HepG2 (cell line): ENCODE results near the gene RASL10A. TPM values are rescaled to one million over a fixed set of nuclear protein-coding genes. Genes with fewer than 3 reads are reported as not detected.

Experiments
- ATAC-seq: fragments of 200-7000 bp; cut with Tn5 transposase; 3 replicates; pipeline ENCODE4 v1.9.1; 2020; ENCODE audit warnings: mild to moderate bottlenecking, moderate library complexity
- BruUV-seq: library from RNA; stranded (reverse); fragments of 400-500 nt; replicated peaks from 2 replicates; lab custom pipeline; 2021; lab: Mats Ljungman, UMichigan
- CTCF ChIA-PET: fragments of 300-600 bp; formaldehyde crosslinking; extraction: SDS; loops from one replicate; lab custom pipeline; 2021; ENCODE audit warnings: low total read pairs, inconsistent platforms, low intra/inter-chr PET ratio; lab: Yijun Ruan, JAX
- POLR2A ChIA-PET: fragments of 350-600 bp; sonication (Branson Sonifier 250); formaldehyde crosslinking; loops from one replicate; lab custom pipeline; 2020; ENCODE audit warnings: antibody characterized with exemption, inconsistent platforms; lab: Yijun Ruan, JAX
- DNase-seq: peaks from one replicate; pipeline ENCODE4 v3.0.0-alpha.2; 2015; ENCODE audit warnings: low spot score
- FAIRE-seq: peaks from 3 replicates; lab custom pipeline; 2011; peaks lifted over from hg19 to GRCh38; lab: Jason Lieb, UNC
- H2AFZ ChIP-seq: one replicate; pipeline ENCODE4 v1.6.1; 2011; ENCODE audit warnings: low read length, inconsistent platforms
- H3K27ac ChIP-seq: fragments of 300-600 bp; 3 replicates; pipeline ENCODE4 v1.8.0; 2011; ENCODE audit warnings: mixed run types, mild to moderate bottlenecking, mixed read lengths, low read length, inconsistent platforms; ENCODE audit not compliant: insufficient read depth; ENCODE audit errors: extremely low read length
- H3K27me3 ChIP-seq, 2 experiments: fragments of 200-600 bp in 1 of 2; 2 replicates in 1 of 2; 3 replicates in 1 of 2; pipeline versions ENCODE4 v1.6.0 to v1.8.0; 2011; ENCODE audit warnings: low read length in 2 of 2, mild to moderate bottlenecking in 2 of 2, moderate library complexity in 2 of 2, inconsistent platforms in 1 of 2; ENCODE audit not compliant: insufficient read depth in 2 of 2, control insufficient read depth in 1 of 2
- H3K36me3 ChIP-seq, 2 experiments: fragments of 200-600 bp in 1 of 2; replicated peaks in 1 of 2; 2 replicates in 1 of 2; 3 replicates in 1 of 2; pipeline versions ENCODE4 v1.5.1 to v1.8.0; 2011; ENCODE audit warnings: low read length in 2 of 2, inconsistent platforms in 1 of 2; ENCODE audit not compliant: insufficient read depth in 2 of 2, control insufficient read depth in 1 of 2
- H3K4me1 ChIP-seq: 2 replicates; pipeline ENCODE4 v1.5.1; 2012; ENCODE audit warnings: low read length, inconsistent platforms; ENCODE audit not compliant: insufficient read depth
- H3K4me2 ChIP-seq: 2 replicates; pipeline ENCODE4 v1.6.0; 2011; ENCODE audit warnings: low read depth, low read length, inconsistent platforms
- H3K4me3 ChIP-seq, 3 experiments: fragments of 200-600 bp in 1 of 3; sonication (generic), shearing (Covaris generic) in 1 of 3; replicated peaks in 1 of 3; 2 replicates each; pipeline ENCODE4 v1.5.1; 2011 to 2016; ENCODE audit warnings: low read length in 3 of 3, inconsistent platforms in 2 of 3, low read depth in 2 of 3, mild to moderate bottlenecking in 2 of 3, control low read depth in 1 of 3, mixed read lengths in 1 of 3; ENCODE audit not compliant: insufficient read depth in 1 of 3
- H3K79me2 ChIP-seq: one replicate; pipeline ENCODE4 v1.6.1; 2011; ENCODE audit warnings: low read length, inconsistent platforms; ENCODE audit not compliant: insufficient read depth
- H3K9ac ChIP-seq: 2 replicates; pipeline ENCODE4 v1.6.0; 2011; ENCODE audit warnings: mild to moderate bottlenecking, low read depth, low read length, inconsistent platforms; ENCODE audit not compliant: insufficient read depth
- H3K9me3 ChIP-seq: 2 replicates; pipeline ENCODE4 v1.5.1; 2012; ENCODE audit warnings: mild to moderate bottlenecking, low read length
- H4K20me1 ChIP-seq: 2 replicates; pipeline ENCODE4 v1.6.0; 2011; ENCODE audit warnings: inconsistent platforms, mild to moderate bottlenecking, low read length, moderate library complexity; ENCODE audit not compliant: insufficient read depth
- HNF4A ChIP-seq: sonication (generic); formaldehyde crosslinking; IDR thresholded peaks from 2 replicates; pipeline ENCODE4 v1.4.0; 2020; ENCODE audit warnings: missing genetic modification reagents
- HNRNPLL ChIP-seq: fragments of 200-400 bp; formaldehyde crosslinking; IDR thresholded peaks from 2 replicates; pipeline ENCODE4 v1.6.1; 2017; ENCODE audit warnings: mild to moderate bottlenecking, low read depth, low read length; ENCODE audit not compliant: poor library complexity, severe bottlenecking
- RAD21 ChIP-seq: fragments of 450-650 bp; formaldehyde crosslinking; IDR thresholded peaks from 2 replicates; pipeline ENCODE4 v1.5.0; 2020; ENCODE audit warnings: mild to moderate bottlenecking
- SALL1 ChIP-seq: sonication (generic); formaldehyde crosslinking; IDR thresholded peaks from 2 replicates; pipeline ENCODE4 v1.8.0; 2022; ENCODE audit warnings: mild to moderate bottlenecking, missing genetic modification reagents
- SMC3 ChIP-seq: IDR thresholded peaks from 2 replicates; pipeline ENCODE4 v1.6.1; 2011; ENCODE audit warnings: low read length, improper control_type of control experiment
- SSRP1 ChIP-seq: IDR thresholded peaks from 2 replicates; pipeline ENCODE4 v1.6.1; 2016; ENCODE audit warnings: control low read depth
- STAG1 ChIP-seq: sonication (generic); formaldehyde crosslinking; IDR thresholded peaks from 2 replicates; pipeline ENCODE4 v1.4.0; 2020; ENCODE audit warnings: missing genetic modification reagents
- XRCC5 ChIP-seq: fragments of 200-400 bp; formaldehyde crosslinking; optimal IDR thresholded peaks from 2 replicates; pipeline ENCODE3; 2017; ENCODE audit warnings: mild to moderate bottlenecking, low read length
- ZBTB38 ChIP-seq: sonication (generic); formaldehyde crosslinking; IDR thresholded peaks from 2 replicates; pipeline ENCODE4 v1.5.1; 2020; ENCODE audit warnings: mild to moderate bottlenecking, missing genetic modification reagents
- ZNF484 ChIP-seq: sonication (generic); formaldehyde crosslinking; IDR thresholded peaks from 2 replicates; pipeline ENCODE4 v1.5.1; 2020; ENCODE audit warnings: mild to moderate bottlenecking, low read depth, missing genetic modification reagents, borderline replicate concordance
- ZNF652 ChIP-seq: IDR thresholded peaks from 2 replicates; pipeline ENCODE4 v1.6.1; 2016; ENCODE audit warnings: low read depth, borderline replicate concordance
- ZNF691 ChIP-seq: sonication (generic); formaldehyde crosslinking; IDR thresholded peaks from 2 replicates; pipeline ENCODE4 v1.4.0; 2020; ENCODE audit warnings: missing genetic modification reagents, low read depth, mild to moderate bottlenecking, borderline replicate concordance
- ZNF768 ChIP-seq: sonication (generic); formaldehyde crosslinking; IDR thresholded peaks from 2 replicates; pipeline ENCODE4 v1.4.0; 2020; ENCODE audit warnings: missing genetic modification reagents
- WGBS: methylation state at CpG from one replicate; pipeline ENCODE4 v1.1.6; 2017; ENCODE audit warnings: low lambda C conversion rate; 5-methylcytosine and 5-hydroxymethylcytosine counted together
- in situ Hi-C: cut with HindIII; loops from 2 replicates; pipeline ENCODE4 v1.10.0; 2017; ENCODE audit warnings: low pct_unique_long_range_greater_than_20kb; ENCODE audit not compliant: extremely low pct_ligation_motif_present
- intact Hi-C: fragments of 100-400 bp; cut with micrococcal nuclease; formaldehyde crosslinking; loops from one replicate; pipeline ENCODE4 v1.10.0; 2022; ENCODE audit not compliant: unreplicated experiment
- polyA plus RNA-seq, 8 experiments: library from polyadenylated mRNA; depleted of rRNA in 3 of 8; stranded (reverse) in 7 of 8; unstranded in 1 of 8; fragments of >200 nt; fragmentation: Illumina TruSeq in 4 of 8; extraction: Trizol in 4 of 8; gene quantifications; 2 replicates each; pipeline versions ENCODE4 v1.2.1 to v1.2.3, GENCODE V29; 2011 to 2016; ENCODE audit warnings: low read depth in 4 of 8, missing spikeins in 1 of 8, mixed read lengths in 1 of 8; ENCODE audit not compliant: insufficient read depth in 1 of 8
- total RNA-seq, 5 experiments: library from RNA; depleted of rRNA; stranded (reverse); fragments of >200 nt; fragmentation: Illumina TruSeq; extraction: Trizol; gene quantifications; 2 replicates each; pipeline ENCODE4 v1.2.3, GENCODE V29; 2016; ENCODE audit warnings: low read depth in 1 of 5
- TF ChIP-seq, protein P1 (sequence below): sonication (generic); formaldehyde crosslinking; IDR thresholded peaks from 2 replicates; pipeline ENCODE4 v1.9.0; 2022; ENCODE audit warnings: missing genetic modification reagents, mild to moderate bottlenecking, borderline replicate concordance
- TF ChIP-seq, protein P2 (sequence below): sonication (generic); formaldehyde crosslinking; IDR thresholded peaks from 2 replicates; pipeline ENCODE4 v1.5.1; 2020; ENCODE audit warnings: mild to moderate bottlenecking, missing genetic modification reagents, moderate library complexity

The RASL10A gene
- total and polyA plus RNA-seq, 2 of the 13 experiments (the other 11 are each of a cell fraction or from before 2014, with no cell fraction given): 0.05 to 0.22 TPM

- H3K9ac ChIP-seq: no peak overlapping the region
- no peak overlapping the region for H2AFZ ChIP-seq
- DNase-seq: peak; percentile 50
- WGBS: 82% methylated on average over 4 of the region's 9 CpGs
- H4K20me1 ChIP-seq: no peaks in the 10 kb centered on the region
- no peak overlapping the region for H3K4me2 ChIP-seq
- H3K9me3 ChIP-seq: no peaks in the 10 kb centered on the region
- no peak overlapping the region for H3K27ac ChIP-seq
- no peaks in the 10 kb centered on the region for H3K27me3 ChIP-seq
- H3K36me3 ChIP-seq: peaks cover 18 to 30% of the 10 kb centered on the region in 2 experiments; a peak in 4 of 5 replicates
- no TSS peak for BruUV-seq
- ChIA-PET CTCF (interaction anchor here (1.5 kb wide), 1 partner anchor 53 kb away, joined by 8 read pairs; the partner anchor contains the start of gene GAS2L1), POLR2A (no interaction called here)
- no peaks in the 10 kb centered on the region for H3K79me2 ChIP-seq
- H3K4me3 ChIP-seq: no peak overlapping the region
- in situ Hi-C loops: loop anchor here (5.0 kb wide), 1 partner anchor 52 kb away; the partner anchor contains the start of gene GAS2L1
- ATAC-seq: peak; percentile 95
- FAIRE-seq: peak; percentile 32
- intact Hi-C loops: loop anchor here (1.0 kb wide), 1 partner anchor 53 kb away; the partner anchor contains the start of gene GAS2L1
- H3K4me1 ChIP-seq: no peaks in the 10 kb centered on the region
- TF ChIP-seq, protein P1, sequence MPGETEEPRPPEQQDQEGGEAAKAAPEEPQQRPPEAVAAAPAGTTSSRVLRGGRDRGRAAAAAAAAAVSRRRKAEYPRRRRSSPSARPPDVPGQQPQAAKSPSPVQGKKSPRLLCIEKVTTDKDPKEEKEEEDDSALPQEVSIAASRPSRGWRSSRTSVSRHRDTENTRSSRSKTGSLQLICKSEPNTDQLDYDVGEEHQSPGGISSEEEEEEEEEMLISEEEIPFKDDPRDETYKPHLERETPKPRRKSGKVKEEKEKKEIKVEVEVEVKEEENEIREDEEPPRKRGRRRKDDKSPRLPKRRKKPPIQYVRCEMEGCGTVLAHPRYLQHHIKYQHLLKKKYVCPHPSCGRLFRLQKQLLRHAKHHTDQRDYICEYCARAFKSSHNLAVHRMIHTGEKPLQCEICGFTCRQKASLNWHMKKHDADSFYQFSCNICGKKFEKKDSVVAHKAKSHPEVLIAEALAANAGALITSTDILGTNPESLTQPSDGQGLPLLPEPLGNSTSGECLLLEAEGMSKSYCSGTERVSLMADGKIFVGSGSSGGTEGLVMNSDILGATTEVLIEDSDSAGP (CRISPR knock-in tag): peak; percentile 78
- TF ChIP-seq ZBTB38 (CRISPR knock-in tag) (peak; percentile 39; the same call in 1 of the 2 replicates), HNF4A (CRISPR knock-in tag) (0 out of 2 replicates have a peak, but pooled peaks have one; percentile 10), HNRNPLL (peak; percentile 19), SMC3 (peak; percentile 40), STAG1 (CRISPR knock-in tag) (peak; percentile 77), XRCC5 (peak; percentile 53), ZNF691 (CRISPR knock-in tag) (peak; percentile 26; the same call in 1 of the 2 replicates), RAD21 (CRISPR knock-in tag) (peak; percentile 76), ZNF768 (CRISPR knock-in tag) (peak; percentile 46; the same call in 1 of the 2 replicates), SALL1 (CRISPR knock-in tag) (peak; percentile 8; the same call in 1 of the 2 replicates), SSRP1 (CRISPR knock-in tag) (no peak), ZNF484 (CRISPR knock-in tag) (no peak), ZNF652 (CRISPR knock-in tag) (peak; percentile 62; the same call in 1 of the 2 replicates)
- TF ChIP-seq, protein P2, sequence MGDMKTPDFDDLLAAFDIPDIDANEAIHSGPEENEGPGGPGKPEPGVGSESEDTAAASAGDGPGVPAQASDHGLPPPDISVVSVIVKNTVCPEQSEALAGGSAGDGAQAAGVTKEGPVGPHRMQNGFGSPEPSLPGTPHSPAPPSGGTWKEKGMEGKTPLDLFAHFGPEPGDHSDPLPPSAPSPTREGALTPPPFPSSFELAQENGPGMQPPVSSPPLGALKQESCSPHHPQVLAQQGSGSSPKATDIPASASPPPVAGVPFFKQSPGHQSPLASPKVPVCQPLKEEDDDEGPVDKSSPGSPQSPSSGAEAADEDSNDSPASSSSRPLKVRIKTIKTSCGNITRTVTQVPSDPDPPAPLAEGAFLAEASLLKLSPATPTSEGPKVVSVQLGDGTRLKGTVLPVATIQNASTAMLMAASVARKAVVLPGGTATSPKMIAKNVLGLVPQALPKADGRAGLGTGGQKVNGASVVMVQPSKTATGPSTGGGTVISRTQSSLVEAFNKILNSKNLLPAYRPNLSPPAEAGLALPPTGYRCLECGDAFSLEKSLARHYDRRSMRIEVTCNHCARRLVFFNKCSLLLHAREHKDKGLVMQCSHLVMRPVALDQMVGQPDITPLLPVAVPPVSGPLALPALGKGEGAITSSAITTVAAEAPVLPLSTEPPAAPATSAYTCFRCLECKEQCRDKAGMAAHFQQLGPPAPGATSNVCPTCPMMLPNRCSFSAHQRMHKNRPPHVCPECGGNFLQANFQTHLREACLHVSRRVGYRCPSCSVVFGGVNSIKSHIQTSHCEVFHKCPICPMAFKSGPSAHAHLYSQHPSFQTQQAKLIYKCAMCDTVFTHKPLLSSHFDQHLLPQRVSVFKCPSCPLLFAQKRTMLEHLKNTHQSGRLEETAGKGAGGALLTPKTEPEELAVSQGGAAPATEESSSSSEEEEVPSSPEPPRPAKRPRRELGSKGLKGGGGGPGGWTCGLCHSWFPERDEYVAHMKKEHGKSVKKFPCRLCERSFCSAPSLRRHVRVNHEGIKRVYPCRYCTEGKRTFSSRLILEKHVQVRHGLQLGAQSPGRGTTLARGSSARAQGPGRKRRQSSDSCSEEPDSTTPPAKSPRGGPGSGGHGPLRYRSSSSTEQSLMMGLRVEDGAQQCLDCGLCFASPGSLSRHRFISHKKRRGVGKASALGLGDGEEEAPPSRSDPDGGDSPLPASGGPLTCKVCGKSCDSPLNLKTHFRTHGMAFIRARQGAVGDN (CRISPR knock-in tag): peak; percentile 41
Observed at GRCh38 chr22:29359469-29359868, 44.0 kb upstream of the RASL10A start.
